HEK293 (cell line): ENCODE data around the gene SMIM41.

Experiments used
- AEBP2 ChIP-seq: fragments of 450-650 bp; formaldehyde crosslinking; IDR thresholded peaks from 2 replicates; pipeline ENCODE4 v1.5.1; 2016; ENCODE audit warnings: missing biosample characterization, missing genetic modification characterization, borderline replicate concordance
- FEZF1 ChIP-seq: fragments of 450-650 bp; formaldehyde crosslinking; IDR thresholded peaks from 2 replicates; pipeline ENCODE4 v1.5.1; 2016; ENCODE audit warnings: missing biosample characterization, missing genetic modification characterization
- HOXD13 ChIP-seq: sonication (generic); formaldehyde crosslinking; IDR thresholded peaks from 2 replicates; pipeline ENCODE4 v1.8.0; 2022; ENCODE audit warnings: missing genetic modification reagents, borderline replicate concordance
- PRDM1 ChIP-seq: fragments of 450-650 bp; formaldehyde crosslinking; IDR thresholded peaks from 2 replicates; pipeline ENCODE4; 2016; ENCODE audit warnings: missing biosample characterization, missing genetic modification characterization
- SCRT1 ChIP-seq: fragments of 450-650 bp; formaldehyde crosslinking; IDR thresholded peaks from 2 replicates; pipeline ENCODE4 v1.5.1; 2016; ENCODE audit warnings: missing biosample characterization, missing genetic modification characterization, borderline replicate concordance
- ZBTB10 ChIP-seq: fragments of 450-650 bp; formaldehyde crosslinking; IDR thresholded peaks from 2 replicates; pipeline ENCODE4 v1.5.1; 2016; ENCODE audit warnings: missing biosample characterization, missing genetic modification characterization
- ZFHX2 ChIP-seq: fragments of 450-650 bp; formaldehyde crosslinking; conservative IDR thresholded peaks from 2 replicates; pipeline ENCODE4 v1.5.1; 2016; ENCODE audit warnings: missing biosample characterization, missing genetic modification characterization
- ZIC2 ChIP-seq: fragments of 450-650 bp; formaldehyde crosslinking; IDR thresholded peaks from 2 replicates; pipeline ENCODE4 v1.5.1; 2016; ENCODE audit warnings: missing biosample characterization, missing genetic modification characterization
- ZNF138 ChIP-seq: fragments of 450-650 bp; formaldehyde crosslinking; IDR thresholded peaks from 2 replicates; pipeline ENCODE4 v1.5.1; 2016; ENCODE audit warnings: missing biosample characterization, missing genetic modification characterization, borderline replicate concordance
- ZNF146 ChIP-seq: fragments of 450-650 bp; formaldehyde crosslinking; IDR thresholded peaks from 2 replicates; pipeline ENCODE4 v1.5.1; 2016; ENCODE audit warnings: missing biosample characterization, missing genetic modification characterization
- ZNF155 ChIP-seq: fragments of 450-650 bp; formaldehyde crosslinking; IDR thresholded peaks from 2 replicates; pipeline ENCODE4 v1.5.1; 2016; ENCODE audit warnings: missing biosample characterization, missing genetic modification characterization
- ZNF175 ChIP-seq: fragments of 450-650 bp; formaldehyde crosslinking; IDR thresholded peaks from 2 replicates; pipeline ENCODE4 v1.5.1; 2016; ENCODE audit warnings: missing biosample characterization, missing genetic modification characterization
- ZNF202 ChIP-seq: fragments of 450-650 bp; formaldehyde crosslinking; IDR thresholded peaks from 2 replicates; pipeline ENCODE4 v1.5.1; 2016; ENCODE audit warnings: missing biosample characterization, missing genetic modification characterization, borderline replicate concordance
- ZNF24 ChIP-seq: fragments of 450-650 bp; formaldehyde crosslinking; IDR thresholded peaks from 2 replicates; pipeline ENCODE4 v1.5.1; 2016; ENCODE audit warnings: missing biosample characterization, missing genetic modification characterization
- ZNF292 ChIP-seq: fragments of 450-650 bp; formaldehyde crosslinking; IDR thresholded peaks from 2 replicates; pipeline ENCODE4 v1.5.1; 2016; ENCODE audit warnings: low read depth, missing biosample characterization, missing genetic modification characterization, borderline replicate concordance
- ZNF513 ChIP-seq: fragments of 450-650 bp; IDR thresholded peaks from 2 replicates; pipeline ENCODE4 v1.5.1; 2018; ENCODE audit warnings: missing biosample characterization, missing genetic modification characterization
- ZNF544 ChIP-seq: fragments of 450-650 bp; formaldehyde crosslinking; IDR thresholded peaks from 2 replicates; pipeline ENCODE4 v1.5.0; 2017; ENCODE audit warnings: missing biosample characterization, missing genetic modification characterization
- ZNF560 ChIP-seq: fragments of 450-650 bp; formaldehyde crosslinking; IDR thresholded peaks from 2 replicates; pipeline ENCODE4 v1.5.1; 2017; ENCODE audit warnings: missing biosample characterization, missing genetic modification characterization, borderline replicate concordance
- ZNF571 ChIP-seq: fragments of 450-650 bp; formaldehyde crosslinking; IDR thresholded peaks from 2 replicates; pipeline ENCODE4 v1.5.0; 2017; ENCODE audit warnings: missing biosample characterization, missing genetic modification characterization
- ZNF843 ChIP-seq: fragments of 450-650 bp; formaldehyde crosslinking; IDR thresholded peaks from 2 replicates; pipeline ENCODE4 v1.5.1; 2016; ENCODE audit warnings: missing biosample characterization, missing genetic modification characterization
- TF ChIP-seq, protein P1 (sequence below): fragments of 450-650 bp; formaldehyde crosslinking; IDR thresholded peaks from 2 replicates; pipeline ENCODE4 v1.5.1; 2016; ENCODE audit warnings: missing biosample characterization, missing genetic modification characterization
- TF ChIP-seq, protein P2 (sequence below): fragments of 450-650 bp; IDR thresholded peaks from 2 replicates; pipeline ENCODE4 v1.5.1; 2018; ENCODE audit warnings: missing biosample characterization, mild to moderate bottlenecking, missing genetic modification characterization
- TF ChIP-seq, protein P3 (sequence below): sonication (generic); formaldehyde crosslinking; IDR thresholded peaks from 2 replicates; pipeline ENCODE4 v1.8.1; 2022; ENCODE audit warnings: mild to moderate bottlenecking, moderate library complexity, missing genetic modification reagents

The SMIM41 gene

GRCh38 chr12:52069327-52070184 lies 9.9 kb upstream of the SMIM41 start, which contains the start of gene ATG101 (continued):
- TF ChIP-seq ZNF138 (tag by site-specific recombination) (no peak), ZFHX2 (tag by site-specific recombination) (peak; percentile 99), ZNF571 (tag by site-specific recombination) (no peak), ZIC2 (tag by site-specific recombination) (peak; percentile 94), PRDM1 (tag by site-specific recombination) (no peak), ZNF292 (tag by site-specific recombination) (no peak), ZNF544 (tag by site-specific recombination) (no peak), ZNF513 (peak; percentile 99), FEZF1 (no peak), AEBP2 (tag by site-specific recombination) (no peak), ZNF24 (tag by site-specific recombination) (no peak; the same call in none of the 2 replicates), ZBTB10 (tag by site-specific recombination) (no peak; the same call in none of the 2 replicates), SCRT1 (tag by site-specific recombination) (no peak), ZNF155 (tag by site-specific recombination) (no peak), ZNF843 (tag by site-specific recombination) (peak; percentile 78), ZNF175 (no peak), ZNF202 (tag by site-specific recombination) (no peak), ZNF560 (tag by site-specific recombination) (no peak), HOXD13 (CRISPR knock-in tag) (no peak), ZNF146 (no peak)
- TF ChIP-seq, protein P1, sequence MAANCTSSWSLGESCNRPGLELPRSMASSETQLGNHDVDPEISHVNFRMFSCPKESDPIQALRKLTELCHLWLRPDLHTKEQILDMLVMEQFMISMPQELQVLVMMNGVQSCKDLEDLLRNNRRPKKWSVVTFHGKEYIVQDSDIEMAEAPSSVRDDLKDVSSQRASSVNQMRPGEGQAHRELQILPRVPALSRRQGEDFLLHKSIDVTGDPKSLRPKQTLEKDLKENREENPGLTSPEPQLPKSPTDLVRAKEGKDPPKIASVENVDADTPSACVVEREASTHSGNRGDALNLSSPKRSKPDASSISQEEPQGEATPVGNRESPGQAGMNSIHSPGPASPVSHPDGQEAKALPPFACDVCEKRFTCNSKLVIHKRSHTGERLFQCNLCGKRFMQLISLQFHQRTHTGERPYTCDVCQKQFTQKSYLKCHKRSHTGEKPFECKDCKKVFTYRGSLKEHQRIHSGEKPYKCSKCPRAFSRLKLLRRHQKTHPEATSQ (tag by site-specific recombination): peak; percentile 20; the same call in 1 of the 2 replicates
- TF ChIP-seq, protein P2, sequence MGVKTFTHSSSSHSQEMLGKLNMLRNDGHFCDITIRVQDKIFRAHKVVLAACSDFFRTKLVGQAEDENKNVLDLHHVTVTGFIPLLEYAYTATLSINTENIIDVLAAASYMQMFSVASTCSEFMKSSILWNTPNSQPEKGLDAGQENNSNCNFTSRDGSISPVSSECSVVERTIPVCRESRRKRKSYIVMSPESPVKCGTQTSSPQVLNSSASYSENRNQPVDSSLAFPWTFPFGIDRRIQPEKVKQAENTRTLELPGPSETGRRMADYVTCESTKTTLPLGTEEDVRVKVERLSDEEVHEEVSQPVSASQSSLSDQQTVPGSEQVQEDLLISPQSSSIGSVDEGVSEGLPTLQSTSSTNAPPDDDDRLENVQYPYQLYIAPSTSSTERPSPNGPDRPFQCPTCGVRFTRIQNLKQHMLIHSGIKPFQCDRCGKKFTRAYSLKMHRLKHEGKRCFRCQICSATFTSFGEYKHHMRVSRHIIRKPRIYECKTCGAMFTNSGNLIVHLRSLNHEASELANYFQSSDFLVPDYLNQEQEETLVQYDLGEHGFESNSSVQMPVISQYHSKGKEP (tag by site-specific recombination): no peak
- TF ChIP-seq, protein P3, sequence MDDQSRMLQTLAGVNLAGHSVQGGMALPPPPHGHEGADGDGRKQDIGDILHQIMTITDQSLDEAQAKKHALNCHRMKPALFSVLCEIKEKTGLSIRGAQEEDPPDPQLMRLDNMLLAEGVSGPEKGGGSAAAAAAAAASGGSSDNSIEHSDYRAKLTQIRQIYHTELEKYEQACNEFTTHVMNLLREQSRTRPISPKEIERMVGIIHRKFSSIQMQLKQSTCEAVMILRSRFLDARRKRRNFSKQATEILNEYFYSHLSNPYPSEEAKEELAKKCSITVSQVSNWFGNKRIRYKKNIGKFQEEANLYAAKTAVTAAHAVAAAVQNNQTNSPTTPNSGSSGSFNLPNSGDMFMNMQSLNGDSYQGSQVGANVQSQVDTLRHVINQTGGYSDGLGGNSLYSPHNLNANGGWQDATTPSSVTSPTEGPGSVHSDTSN (CRISPR knock-in tag): no peak
